Panc1 (cell line): ENCODE measurements around the gene DAPK2.

ENCODE experiments used
- CTCF ChIP-seq: fragments of 450-650 bp; IDR thresholded peaks from 2 replicates; pipeline ENCODE4 v1.5.1; 2017; ENCODE audit warnings: mild to moderate bottlenecking
- POLR2AphosphoS5 ChIP-seq: IDR thresholded peaks from 2 replicates; pipeline ENCODE4 v1.6.1; 2012; ENCODE audit warnings: mild to moderate bottlenecking, low read depth, low read length, moderate library complexity
- REST ChIP-seq, 2 experiments: IDR thresholded peaks; 2 replicates each; pipeline ENCODE4 v1.6.1; 2011 to 2012; ENCODE audit warnings: low read depth in 2 of 2, control low read depth in 1 of 2, low read length in 1 of 2, mild to moderate bottlenecking in 1 of 2, moderate library complexity in 1 of 2; ENCODE audit not compliant: insufficient read depth in 1 of 2
- SIN3A ChIP-seq: IDR thresholded peaks from 2 replicates; pipeline ENCODE4 v1.6.1; 2012; ENCODE audit warnings: low read depth, mild to moderate bottlenecking, low read length, moderate library complexity, borderline replicate concordance; ENCODE audit not compliant: insufficient read depth
- TCF7L2 ChIP-seq: IDR thresholded peaks from 2 replicates; pipeline ENCODE4 v1.6.1; 2011; ENCODE audit warnings: mild to moderate bottlenecking, low read depth, low read length, inconsistent platforms

DNA sequence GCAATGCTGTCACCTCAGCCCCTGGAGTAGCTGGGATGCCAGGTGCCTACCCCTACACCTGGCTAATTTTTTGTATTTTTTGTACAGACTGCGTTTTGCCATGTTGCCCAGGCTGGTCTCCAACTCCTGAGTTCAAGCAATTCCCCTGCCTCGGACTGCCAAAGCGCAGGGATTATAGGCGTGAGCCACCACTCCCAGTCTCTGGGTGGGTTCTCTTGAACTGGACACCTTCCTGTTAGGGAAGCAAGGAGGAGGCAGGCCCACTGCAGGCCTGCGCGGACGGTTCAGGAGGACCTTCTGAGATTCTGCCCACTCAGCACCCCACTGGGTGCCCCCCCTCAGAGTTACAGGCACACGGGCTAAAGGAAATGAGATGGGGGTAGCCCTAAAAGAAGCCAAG, 138.8 kb downstream of the DAPK2 start:
- TF ChIP-seq CTCF (no peak), POLR2AphosphoS5 (no peak), REST (IDR thresholded peaks at IDR 0.05; ENCODE audit: insufficient read depth in 1 of 2, low read depth in 2 of 2, low read length in 1 of 2) (no peak), SIN3A (no peak), TCF7L2 (no peak)
